HepG2 (cell line): ENCODE data around the gene AKT3. TPM values are rescaled to one million over a fixed set of nuclear protein-coding genes. Genes with fewer than 3 reads are reported as not detected.

Experiments
- ATAC-seq: fragments of 200-7000 bp; cut with Tn5 transposase; 3 replicates; pipeline ENCODE4 v1.9.1; 2020; ENCODE audit warnings: mild to moderate bottlenecking, moderate library complexity
- BruUV-seq: library from RNA; stranded (reverse); fragments of 400-500 nt; replicated peaks from 2 replicates; lab custom pipeline; 2021; lab: Mats Ljungman, UMichigan
- CTCF ChIA-PET: fragments of 300-600 bp; formaldehyde crosslinking; extraction: SDS; loops from one replicate; lab custom pipeline; 2021; ENCODE audit warnings: low total read pairs, inconsistent platforms, low intra/inter-chr PET ratio; lab: Yijun Ruan, JAX
- POLR2A ChIA-PET: fragments of 350-600 bp; sonication (Branson Sonifier 250); formaldehyde crosslinking; loops from one replicate; lab custom pipeline; 2020; ENCODE audit warnings: antibody characterized with exemption, inconsistent platforms; lab: Yijun Ruan, JAX
- DNase-seq: peaks from one replicate; pipeline ENCODE4 v3.0.0-alpha.2; 2015; ENCODE audit warnings: low spot score
- FAIRE-seq: peaks from 3 replicates; lab custom pipeline; 2011; peaks lifted over from hg19 to GRCh38; lab: Jason Lieb, UNC
- H2AFZ ChIP-seq: one replicate; pipeline ENCODE4 v1.6.1; 2011; ENCODE audit warnings: low read length, inconsistent platforms
- H3K27ac ChIP-seq: fragments of 300-600 bp; 3 replicates; pipeline ENCODE4 v1.8.0; 2011; ENCODE audit warnings: mixed run types, mild to moderate bottlenecking, mixed read lengths, low read length, inconsistent platforms; ENCODE audit not compliant: insufficient read depth; ENCODE audit errors: extremely low read length
- H3K27me3 ChIP-seq, 2 experiments: fragments of 200-600 bp in 1 of 2; 2 replicates in 1 of 2; 3 replicates in 1 of 2; pipeline versions ENCODE4 v1.6.0 to v1.8.0; 2011; ENCODE audit warnings: low read length in 2 of 2, mild to moderate bottlenecking in 2 of 2, moderate library complexity in 2 of 2, inconsistent platforms in 1 of 2; ENCODE audit not compliant: insufficient read depth in 2 of 2, control insufficient read depth in 1 of 2
- H3K36me3 ChIP-seq, 2 experiments: fragments of 200-600 bp in 1 of 2; replicated peaks in 1 of 2; 2 replicates in 1 of 2; 3 replicates in 1 of 2; pipeline versions ENCODE4 v1.5.1 to v1.8.0; 2011; ENCODE audit warnings: low read length in 2 of 2, inconsistent platforms in 1 of 2; ENCODE audit not compliant: insufficient read depth in 2 of 2, control insufficient read depth in 1 of 2
- H3K4me1 ChIP-seq: 2 replicates; pipeline ENCODE4 v1.5.1; 2012; ENCODE audit warnings: low read length, inconsistent platforms; ENCODE audit not compliant: insufficient read depth
- H3K4me2 ChIP-seq: 2 replicates; pipeline ENCODE4 v1.6.0; 2011; ENCODE audit warnings: low read depth, low read length, inconsistent platforms
- H3K4me3 ChIP-seq, 3 experiments: fragments of 200-600 bp in 1 of 3; sonication (generic), shearing (Covaris generic) in 1 of 3; replicated peaks in 1 of 3; 2 replicates each; pipeline ENCODE4 v1.5.1; 2011 to 2016; ENCODE audit warnings: low read length in 3 of 3, inconsistent platforms in 2 of 3, low read depth in 2 of 3, mild to moderate bottlenecking in 2 of 3, control low read depth in 1 of 3, mixed read lengths in 1 of 3; ENCODE audit not compliant: insufficient read depth in 1 of 3
- H3K79me2 ChIP-seq: one replicate; pipeline ENCODE4 v1.6.1; 2011; ENCODE audit warnings: low read length, inconsistent platforms; ENCODE audit not compliant: insufficient read depth
- H3K9ac ChIP-seq: 2 replicates; pipeline ENCODE4 v1.6.0; 2011; ENCODE audit warnings: mild to moderate bottlenecking, low read depth, low read length, inconsistent platforms; ENCODE audit not compliant: insufficient read depth
- H3K9me3 ChIP-seq: 2 replicates; pipeline ENCODE4 v1.5.1; 2012; ENCODE audit warnings: mild to moderate bottlenecking, low read length
- H4K20me1 ChIP-seq: 2 replicates; pipeline ENCODE4 v1.6.0; 2011; ENCODE audit warnings: inconsistent platforms, mild to moderate bottlenecking, low read length, moderate library complexity; ENCODE audit not compliant: insufficient read depth
- DMAP1 ChIP-seq: IDR thresholded peaks from 2 replicates; pipeline ENCODE4 v1.6.1; 2016
- HDAC6 ChIP-seq: fragments of 200-600 bp; sonication (generic); IDR thresholded peaks from 2 replicates; pipeline ENCODE4 v1.7.0; 2017; ENCODE audit warnings: mild to moderate bottlenecking, antibody characterized with exemption, low read length, low read depth
- NR2F6 ChIP-seq, 2 experiments: IDR thresholded peaks; 2 replicates each; pipeline ENCODE4 v1.6.1; 2016; ENCODE audit warnings: antibody characterized with exemption in 1 of 2, mild to moderate bottlenecking in 1 of 2
- SMAD9 ChIP-seq: sonication (generic); formaldehyde crosslinking; IDR thresholded peaks from 2 replicates; pipeline ENCODE4 v1.5.1; 2020; ENCODE audit warnings: mild to moderate bottlenecking, missing genetic modification reagents
- SP2 ChIP-seq: sonication (generic); formaldehyde crosslinking; IDR thresholded peaks from 2 replicates; pipeline ENCODE4 v1.5.1; 2020; ENCODE audit warnings: mild to moderate bottlenecking, missing genetic modification reagents
- SRF ChIP-seq: IDR thresholded peaks from 2 replicates; pipeline ENCODE4 v1.6.1; 2011; ENCODE audit warnings: mild to moderate bottlenecking, low read depth, low read length, moderate library complexity
- STAG1 ChIP-seq: sonication (generic); formaldehyde crosslinking; IDR thresholded peaks from 2 replicates; pipeline ENCODE4 v1.4.0; 2020; ENCODE audit warnings: missing genetic modification reagents
- TSC22D2 ChIP-seq: sonication (generic); formaldehyde crosslinking; IDR thresholded peaks from 2 replicates; pipeline ENCODE4 v1.5.1; 2020; ENCODE audit warnings: missing genetic modification reagents, mild to moderate bottlenecking, borderline replicate concordance
- XRCC5 ChIP-seq: fragments of 200-400 bp; formaldehyde crosslinking; optimal IDR thresholded peaks from 2 replicates; pipeline ENCODE3; 2017; ENCODE audit warnings: mild to moderate bottlenecking, low read length
- ZBTB14 ChIP-seq: sonication (generic); formaldehyde crosslinking; IDR thresholded peaks from 2 replicates; pipeline ENCODE4 v1.4.0; 2020; ENCODE audit warnings: missing genetic modification reagents
- ZKSCAN8 ChIP-seq: IDR thresholded peaks from 2 replicates; pipeline ENCODE4 v1.6.1; 2016; ENCODE audit warnings: borderline replicate concordance, missing genetic modification reagents, missing compliant biosample characterization
- ZNF256 ChIP-seq: sonication (generic); formaldehyde crosslinking; conservative IDR thresholded peaks from 2 replicates; pipeline ENCODE4 v1.4.0; 2020; ENCODE audit warnings: missing genetic modification reagents
- ZNF282 ChIP-seq: fragments of 450-650 bp; IDR thresholded peaks from 2 replicates; pipeline ENCODE4 v1.6.1; 2018; ENCODE audit not compliant: partially characterized antibody
- ZNF510 ChIP-seq: sonication (generic); formaldehyde crosslinking; IDR thresholded peaks from 2 replicates; pipeline ENCODE4 v1.4.0; 2020; ENCODE audit warnings: low read depth, mild to moderate bottlenecking, missing genetic modification reagents
- ZNF552 ChIP-seq: sonication (generic); formaldehyde crosslinking; IDR thresholded peaks from 2 replicates; pipeline ENCODE4 v1.9.0; 2022; ENCODE audit warnings: missing genetic modification reagents, mild to moderate bottlenecking, borderline replicate concordance
- ZNF687 ChIP-seq: sonication (generic); formaldehyde crosslinking; IDR thresholded peaks from 2 replicates; pipeline ENCODE4 v1.5.1; 2020; ENCODE audit warnings: mild to moderate bottlenecking, missing genetic modification reagents, moderate library complexity
- ZNF703 ChIP-seq: sonication (generic); formaldehyde crosslinking; IDR thresholded peaks from 2 replicates; pipeline ENCODE4 v1.5.1; 2020; ENCODE audit warnings: missing genetic modification reagents, mild to moderate bottlenecking, moderate library complexity, borderline replicate concordance
- ZXDC ChIP-seq: sonication (generic); formaldehyde crosslinking; IDR thresholded peaks from 2 replicates; pipeline ENCODE4 v1.5.0; 2020; ENCODE audit warnings: mild to moderate bottlenecking, missing genetic modification reagents
- WGBS: methylation state at CpG from one replicate; pipeline ENCODE4 v1.1.6; 2017; ENCODE audit warnings: low lambda C conversion rate; 5-methylcytosine and 5-hydroxymethylcytosine counted together
- in situ Hi-C: cut with HindIII; loops from 2 replicates; pipeline ENCODE4 v1.10.0; 2017; ENCODE audit warnings: low pct_unique_long_range_greater_than_20kb; ENCODE audit not compliant: extremely low pct_ligation_motif_present
- intact Hi-C: fragments of 100-400 bp; cut with micrococcal nuclease; formaldehyde crosslinking; loops from one replicate; pipeline ENCODE4 v1.10.0; 2022; ENCODE audit not compliant: unreplicated experiment
- polyA plus RNA-seq, 8 experiments: library from polyadenylated mRNA; depleted of rRNA in 3 of 8; stranded (reverse) in 7 of 8; unstranded in 1 of 8; fragments of >200 nt; fragmentation: Illumina TruSeq in 4 of 8; extraction: Trizol in 4 of 8; gene quantifications; 2 replicates each; pipeline versions ENCODE4 v1.2.1 to v1.2.3, GENCODE V29; 2011 to 2016; ENCODE audit warnings: low read depth in 4 of 8, missing spikeins in 1 of 8, mixed read lengths in 1 of 8; ENCODE audit not compliant: insufficient read depth in 1 of 8
- total RNA-seq, 5 experiments: library from RNA; depleted of rRNA; stranded (reverse); fragments of >200 nt; fragmentation: Illumina TruSeq; extraction: Trizol; gene quantifications; 2 replicates each; pipeline ENCODE4 v1.2.3, GENCODE V29; 2016; ENCODE audit warnings: low read depth in 1 of 5

The AKT3 gene
- total and polyA plus RNA-seq, 2 of the 13 experiments (the other 11 are each of a cell fraction or from before 2014, with no cell fraction given), result 0.07 TPM

- no TSS peak for BruUV-seq
- TF ChIP-seq DMAP1 (CRISPR knock-in tag), result no peak
- no peak for TF ChIP-seq XRCC5
- no peak for TF ChIP-seq ZNF510 (CRISPR knock-in tag)
- TF ChIP-seq ZNF282, result no peak
- TF ChIP-seq ZKSCAN8 (CRISPR knock-in tag), result no peak
- TF ChIP-seq SRF, result no peak
- TF ChIP-seq ZNF256 (CRISPR knock-in tag), result no peak
- no peak for TF ChIP-seq ZBTB14
- no peak for TF ChIP-seq ZNF687 (CRISPR knock-in tag)
- TF ChIP-seq SP2 (CRISPR knock-in tag), result no peak
- TF ChIP-seq ZNF703 (CRISPR knock-in tag), result no peak
- no peak for TF ChIP-seq ZXDC (CRISPR knock-in tag)
- no peak for TF ChIP-seq HDAC6
- no peak for TF ChIP-seq TSC22D2 (CRISPR knock-in tag)
- no peak for TF ChIP-seq NR2F6 (IDR thresholded peaks at IDR 0.05)
- no peak for TF ChIP-seq NR2F6 (CRISPR knock-in tag; IDR thresholded peaks at IDR 0.05)
- no peak for TF ChIP-seq SMAD9 (CRISPR knock-in tag)
- no peak for TF ChIP-seq STAG1
- TF ChIP-seq ZNF552 (CRISPR knock-in tag), result no peak
- TF ChIP-seq, all 625 proteins: peak for 0
- H3K27me3 ChIP-seq, result peaks cover 0 to 7% of the 10 kb centered on the region in 2 experiments; a peak in 1 of 5 replicates
- DNase-seq, result no peak
- WGBS, result 39% methylated on average over 8 of the region's 8 CpGs
- H3K27ac ChIP-seq, result no peak overlapping the region
- CTCF ChIA-PET, result no interaction called here
- no peaks in the 10 kb centered on the region for H3K4me1 ChIP-seq
- H3K4me2 ChIP-seq, result no peak overlapping the region
- H2AFZ ChIP-seq, result no peak overlapping the region
- no peak overlapping the region for H3K9ac ChIP-seq
- no peak overlapping the region for H3K4me3 ChIP-seq
- no peaks in the 10 kb centered on the region for H3K36me3 ChIP-seq
- in situ Hi-C loops (no loop called here), intact Hi-C loops (no loop called here)
- H3K79me2 ChIP-seq, result no peaks in the 10 kb centered on the region
- POLR2A ChIA-PET, result no interaction called here
- ATAC-seq, result no peak
- no peaks in the 10 kb centered on the region for H4K20me1 ChIP-seq
- H3K9me3 ChIP-seq, result no peaks in the 10 kb centered on the region
- FAIRE-seq, result no peak
These were observed 91.4 kb downstream of the AKT3 start for GRCh38 chr1:243758647-243759046.
